ENCODE data around the gene FKBP1A. TPM values are rescaled to one million over a fixed set of nuclear protein-coding genes. Genes with fewer than 3 reads are reported as not detected.
A peak's percentile ranks its signal among the peaks of the same experiment; 100 is the strongest.

Gene FKBP1A
- total RNA-seq, 1 experiment from 2014 or later: 209 TPM

DNA sequence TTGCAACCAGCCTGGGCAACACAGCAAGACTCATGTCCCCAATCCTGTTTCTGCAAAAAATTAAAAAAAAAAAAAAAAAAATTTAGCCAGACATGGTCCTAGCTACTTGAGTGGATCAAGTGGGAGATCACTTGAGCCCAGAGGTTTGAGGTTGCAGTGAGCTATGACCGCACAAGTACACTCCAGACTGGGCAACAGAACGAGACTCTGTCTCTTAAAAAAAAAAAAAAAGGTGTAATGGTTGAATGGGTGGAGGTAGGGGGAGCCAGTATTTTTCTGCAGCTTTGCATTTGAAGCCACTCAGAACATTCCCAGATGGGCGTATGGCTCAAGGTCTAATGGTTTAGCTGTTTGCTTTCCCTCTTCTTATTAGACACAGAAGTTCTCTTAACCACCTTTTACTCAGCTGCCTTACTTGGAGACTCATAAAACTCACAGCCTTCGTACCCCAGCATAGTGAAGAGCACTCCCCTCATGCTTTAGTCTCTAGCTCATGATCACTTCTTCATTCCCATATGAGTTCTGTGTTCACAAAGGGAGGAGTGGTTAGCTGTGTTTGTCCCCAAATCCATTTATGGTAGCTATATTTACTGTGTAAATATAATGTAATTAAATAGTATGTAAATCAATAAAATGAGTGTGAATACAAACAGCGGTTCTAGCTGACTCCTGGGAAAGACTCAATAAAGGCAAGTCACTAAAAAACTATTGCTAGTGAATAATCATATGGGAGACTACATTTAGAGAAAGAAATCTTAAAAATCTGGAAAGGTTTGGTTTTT lies 9.0 kb downstream of the FKBP1A start:
- no TSS peak for BruUV-seq (replicated peaks)
- H3K9me3 Mint-ChIP-seq (ENCODE audit: unreplicated experiment): no peaks in the 10 kb centered on the region
- peaks cover 44% of the 10 kb centered on the region for H3K4me1 Mint-ChIP-seq (ENCODE audit: insufficient read depth, unreplicated experiment)
- H3K27me3 Mint-ChIP-seq (ENCODE audit: insufficient read depth, unreplicated experiment): no peaks in the 10 kb centered on the region
- H3K36me3 Mint-ChIP-seq (ENCODE audit: insufficient read depth, unreplicated experiment): peaks cover 24% of the 10 kb centered on the region
- H3K4me3 Mint-ChIP-seq (ENCODE audit: unreplicated experiment): no peak overlapping the region
- no peak for TF ChIP-seq CTCF (IDR thresholded peaks at IDR 0.05; ENCODE audit: unreplicated experiment)
- no peak for DNase-seq (ENCODE audit: unreplicated experiment)
- H3K27ac Mint-ChIP-seq (ENCODE audit: low read depth, unreplicated experiment): peak overlapping the region; percentile 42
- intact Hi-C loops (cut with micrococcal nuclease): no loop called here
- POLR2A ChIA-PET: interaction anchor here (0.7 to 1.5 kb wide), 4 partner anchors 11 to 103 kb away, joined by 3 to 4 read pairs (median 3); no protein-coding TSS in a partner anchor
- CTCF ChIA-PET: interaction anchor here (0.5 to 1.2 kb wide), 6 partner anchors 39 to 992 kb away, joined by 3 to 6 read pairs (median 3); no protein-coding TSS in a partner anchor

DNA sequence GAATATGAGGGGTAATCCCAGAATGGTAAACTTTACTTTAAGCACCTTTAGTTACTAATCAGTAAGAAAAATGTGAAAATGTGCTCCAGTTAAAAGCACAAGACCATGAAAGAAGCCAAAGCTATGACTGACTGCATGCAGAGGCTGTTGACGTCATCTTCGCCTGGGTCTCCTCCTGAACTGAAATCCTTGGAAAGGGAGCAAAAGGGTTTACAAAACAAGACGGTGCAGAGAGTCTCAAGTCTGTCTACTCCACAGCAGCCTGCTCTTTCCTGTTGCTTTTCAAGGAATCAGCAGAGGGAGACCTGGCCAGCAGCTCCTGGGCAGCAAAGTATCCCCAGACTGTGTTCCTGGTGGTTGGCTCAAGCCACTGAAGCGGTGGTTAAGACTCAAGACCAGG lies 10.2 kb downstream of the FKBP1A start:
- TF ChIP-seq CTCF (IDR thresholded peaks at IDR 0.05; ENCODE audit: unreplicated experiment): no peak
- Mint-ChIP-seq H3K4me3 (ENCODE audit: unreplicated experiment) (no peak overlapping the region), H3K27me3 (ENCODE audit: insufficient read depth, unreplicated experiment) (no peaks in the 10 kb centered on the region), H3K9me3 (ENCODE audit: unreplicated experiment) (no peaks in the 10 kb centered on the region), H3K27ac (ENCODE audit: low read depth, unreplicated experiment) (no peak overlapping the region), H3K4me1 (ENCODE audit: insufficient read depth, unreplicated experiment) (peaks cover 52% of the 10 kb centered on the region), H3K36me3 (ENCODE audit: insufficient read depth, unreplicated experiment) (peaks cover 17% of the 10 kb centered on the region)
- DNase-seq (ENCODE audit: unreplicated experiment): no peak
- no TSS peak for BruUV-seq (replicated peaks)
- ChIA-PET POLR2A (interaction anchor here (0.7 to 2.2 kb wide), 5 partner anchors 9 to 61 kb away, joined by 3 to 12 read pairs (median 4); no protein-coding TSS in a partner anchor), CTCF (interaction anchor here (0.9 to 1.4 kb wide), 3 partner anchors 44 to 121 kb away, joined by 3 to 5 read pairs (median 4); no protein-coding TSS in a partner anchor)
- intact Hi-C loops (cut with micrococcal nuclease): no loop called here

DNA sequence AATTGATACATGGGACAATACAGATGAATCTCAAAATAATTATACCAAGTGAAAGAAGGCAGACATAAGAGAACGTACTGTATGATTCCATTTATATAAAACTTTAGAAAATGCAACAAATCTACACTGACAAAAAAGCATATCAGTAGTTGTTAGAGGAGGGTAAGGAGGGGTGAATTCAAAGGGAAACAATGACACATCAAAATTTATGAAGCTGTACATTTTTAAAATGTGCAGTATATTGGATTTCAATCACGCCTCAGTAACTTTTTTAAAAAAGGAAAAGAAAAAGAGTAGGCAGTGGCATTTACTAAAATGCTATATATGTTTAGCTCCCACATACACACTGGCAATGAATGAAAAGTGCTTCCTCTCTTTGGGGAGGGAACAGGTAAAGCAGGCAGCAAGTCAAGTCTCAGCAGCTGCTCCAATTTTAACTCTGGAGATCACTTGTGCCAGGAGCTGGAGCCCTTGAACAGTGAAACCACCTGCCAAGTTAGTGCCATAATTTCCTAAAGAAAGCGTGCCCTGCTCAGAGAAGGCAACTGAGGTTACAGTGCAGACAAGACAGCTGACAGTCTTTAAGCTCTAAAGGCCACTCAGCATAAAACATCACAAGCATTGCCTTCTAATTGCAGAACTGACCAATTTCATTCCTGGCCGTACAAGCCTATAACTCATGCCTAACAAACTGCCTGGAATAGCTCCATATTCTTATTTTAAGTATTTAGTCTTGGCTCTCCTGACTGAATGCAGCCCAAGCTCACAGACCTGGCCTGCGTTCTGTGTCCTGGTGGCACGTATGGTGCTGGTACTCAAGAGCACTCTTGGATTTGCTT lies 10.9 kb downstream of the FKBP1A start:
- no peak overlapping the region for H3K27ac Mint-ChIP-seq (ENCODE audit: low read depth, unreplicated experiment)
- POLR2A ChIA-PET: interaction anchor here (0.7 to 2.2 kb wide), 8 partner anchors 10 to 60 kb away, joined by 3 to 12 read pairs (median 4); no protein-coding TSS in a partner anchor
- BruUV-seq (replicated peaks): no TSS peak

More for the DNA sequence above, 10.9 kb downstream of the FKBP1A start:
- H3K9me3 Mint-ChIP-seq (ENCODE audit: unreplicated experiment): no peaks in the 10 kb centered on the region
- H3K27me3 Mint-ChIP-seq (ENCODE audit: insufficient read depth, unreplicated experiment): no peaks in the 10 kb centered on the region
- intact Hi-C loops (cut with micrococcal nuclease): no loop called here
- CTCF ChIA-PET: interaction anchor here (0.7 to 1.4 kb wide), 4 partner anchors 10 to 122 kb away, joined by 3 to 5 read pairs (median 4); no protein-coding TSS in a partner anchor
- peaks cover 59% of the 10 kb centered on the region for H3K4me1 Mint-ChIP-seq (ENCODE audit: insufficient read depth, unreplicated experiment)
- DNase-seq (ENCODE audit: unreplicated experiment): no peak
- no peak overlapping the region for H3K4me3 Mint-ChIP-seq (ENCODE audit: unreplicated experiment)
- no peak for TF ChIP-seq CTCF (IDR thresholded peaks at IDR 0.05; ENCODE audit: unreplicated experiment)
- peaks cover 18% of the 10 kb centered on the region for H3K36me3 Mint-ChIP-seq (ENCODE audit: insufficient read depth, unreplicated experiment)

Measured in MCF 10A (cell line).